Amniotic epithelial cell (primary cell): ENCODE results near the gene CYP11A1.

Source experiments
- DNase-seq: peaks from one replicate; pipeline ENCODE4 v3.0.0-alpha.2; 2010; ENCODE audit warnings: low read depth

Gene CYP11A1

GRCh38 chr15:74367296-74367854 lies at the start of gene CYP11A1:
Gene CYP11A1 (minus strand): TSS chr15:74367646. CDS start chr15:74367585, 61 bp downstream.
- DNase-seq: peak; percentile 50

GRCh38 chr15:74417225-74417624 lies 49.8 kb upstream of the CYP11A1 start:
- peak; percentile 35 for DNase-seq

- no peak for DNase-seq
Measured at GRCh38 chr15:74415966-74416916, 48.8 kb upstream of the CYP11A1 start.

- no peak for DNase-seq
Measured at GRCh38 chr15:74414603-74415338, 47.3 kb upstream of the CYP11A1 start.

- no peak for DNase-seq
Measured at GRCh38 chr15:74414081-74414580, 46.7 kb upstream of the CYP11A1 start.

GRCh38 chr15:74413350-74414080 lies 46.1 kb upstream of the CYP11A1 start:
- DNase-seq: no peak

- no peak for DNase-seq
Measured at GRCh38 chr15:74412159-74412558, 44.7 kb upstream of the CYP11A1 start.

- no peak for DNase-seq
Measured at GRCh38 chr15:74411686-74412085, 44.2 kb upstream of the CYP11A1 start.

- DNase-seq: no peak
Measured at GRCh38 chr15:74410502-74410901, 43.1 kb upstream of the CYP11A1 start.

GRCh38 chr15:74409225-74409624 lies 41.8 kb upstream of the CYP11A1 start:
- DNase-seq: no peak

GRCh38 chr15:74408815-74409214 lies 41.4 kb upstream of the CYP11A1 start:
- DNase-seq: no peak

GRCh38 chr15:74408385-74408784 lies 40.9 kb upstream of the CYP11A1 start:
- no peak for DNase-seq

GRCh38 chr15:74406992-74407705 lies 39.7 kb upstream of the CYP11A1 start:
- DNase-seq: peak; percentile 96

- DNase-seq: no peak
Measured at GRCh38 chr15:74406517-74406916, 39.1 kb upstream of the CYP11A1 start.

GRCh38 chr15:74405823-74406222 lies 38.4 kb upstream of the CYP11A1 start:
- DNase-seq: peak; percentile 67

- peak; percentile 41 for DNase-seq
Measured at GRCh38 chr15:74403991-74404563, 36.6 kb upstream of the CYP11A1 start.

GRCh38 chr15:74403588-74403919 lies 36.1 kb upstream of the CYP11A1 start:
- DNase-seq: no peak

GRCh38 chr15:74402873-74403587 lies 35.6 kb upstream of the CYP11A1 start:
- DNase-seq: no peak

GRCh38 chr15:74402337-74402841 lies 34.9 kb upstream of the CYP11A1 start:
- no peak for DNase-seq
